OCI-LY3 (cell line): ENCODE data around the gene ANKS1A.

ENCODE experiments used
- H2AFZ ChIP-seq: fragments of 200-600, 300-600 bp; shearing (Covaris generic); 2 replicates; pipeline ENCODE4 v1.6.0; 2014; ENCODE audit warnings: antibody characterized with exemption, low read depth, low read length
- H3K27ac ChIP-seq: fragments of 200-600, 300-600 bp; sonication (generic); 2 replicates; pipeline ENCODE4 v1.5.1; 2014; ENCODE audit warnings: mild to moderate bottlenecking, low read length, moderate library complexity, mixed read lengths
- H3K27me3 ChIP-seq: fragments of 200-600, 300-600 bp; sonication (generic); 2 replicates; pipeline ENCODE4 v1.6.1; 2014; ENCODE audit warnings: low read depth, low read length, mixed read lengths
- H3K36me3 ChIP-seq: fragments of 200-600, 300-600 bp; sonication (generic); replicated peaks from 2 replicates; pipeline ENCODE3; 2014; ENCODE audit warnings: low read depth, low read length, mixed read lengths
- H3K4me1 ChIP-seq: fragments of 300-600, 200-600 bp; sonication (generic); 2 replicates; pipeline ENCODE4 v1.6.1; 2014; ENCODE audit warnings: low read length, mixed read lengths
- H3K4me2 ChIP-seq: fragments of 200-600, 300-600 bp; sonication (generic); 2 replicates; pipeline ENCODE4 v1.6.1; 2014; ENCODE audit warnings: low read length, mixed read lengths
- H3K4me3 ChIP-seq: fragments of 300-600, 200-600 bp; sonication (generic); 2 replicates; pipeline ENCODE4 v1.5.1; 2014; ENCODE audit warnings: antibody characterized with exemption, mild to moderate bottlenecking, low read length, moderate library complexity
- H3K79me2 ChIP-seq: fragments of 300-600, 200-600 bp; shearing (Covaris generic); 2 replicates; pipeline ENCODE4 v1.6.1; 2014; ENCODE audit warnings: mild to moderate bottlenecking, low read length, mixed read lengths
- H3K9ac ChIP-seq: fragments of 300-600, 200-600 bp; shearing (Covaris generic); 2 replicates; pipeline ENCODE4 v1.6.0; 2014; ENCODE audit warnings: mild to moderate bottlenecking, low read length, moderate library complexity
- H3K9me3 ChIP-seq: fragments of 200-600, 300-600 bp; shearing (Covaris generic); 2 replicates; pipeline ENCODE4 v1.6.1; 2014; ENCODE audit warnings: low read length, mixed read lengths; ENCODE audit not compliant: insufficient read depth
- H4K20me1 ChIP-seq: fragments of 200-600, 300-600 bp; sonication (generic); 2 replicates; pipeline ENCODE4 v1.6.1; 2016; ENCODE audit warnings: low read length, mixed read lengths; ENCODE audit not compliant: insufficient read depth
- CTCF ChIP-seq: fragments of 200-600, 300-600 bp; sonication (generic); IDR thresholded peaks from 2 replicates; pipeline ENCODE4 v1.5.1; 2014; ENCODE audit warnings: antibody characterized with exemption, low read length, low read depth
- EZH2phosphoT487 ChIP-seq: fragments of 200-600 bp; shearing (Covaris generic); IDR thresholded peaks from 2 replicates; pipeline ENCODE4 v1.6.1; 2018; ENCODE audit warnings: antibody characterized with exemption, mixed run types, low read depth

The ANKS1A gene

DNA sequence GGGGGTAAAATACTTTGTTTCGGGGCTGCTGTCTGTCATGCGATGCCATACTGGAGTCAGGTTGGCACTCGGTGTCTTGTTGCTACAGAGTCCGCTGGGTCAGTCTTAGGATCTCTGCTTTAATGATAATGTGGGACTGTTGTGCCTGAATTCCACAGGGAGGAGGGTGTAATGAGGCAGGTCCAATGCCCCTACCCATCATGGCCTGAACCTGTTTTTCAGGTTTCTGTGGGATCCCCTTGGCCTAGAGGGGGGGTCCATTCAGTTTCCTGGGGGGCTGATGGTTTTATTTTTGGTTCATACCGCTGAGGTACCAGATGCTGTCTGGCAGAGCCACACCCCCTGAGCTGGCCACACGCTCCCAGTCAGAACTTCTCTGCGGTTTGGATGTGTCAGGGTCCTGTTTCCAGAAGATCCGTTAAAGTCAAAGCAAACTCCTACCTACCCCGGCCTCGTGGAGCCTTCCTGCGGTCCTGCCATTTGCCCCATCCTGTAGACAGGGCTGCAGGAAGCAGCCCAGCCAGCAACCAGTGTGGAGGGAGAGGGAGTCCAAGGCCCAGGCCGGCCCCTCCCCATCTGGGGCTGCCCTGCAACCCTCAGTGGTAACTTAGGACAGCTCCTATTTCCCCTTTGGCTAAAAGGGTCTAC lies 182.4 kb downstream of the ANKS1A start:
- Histone ChIP-seq H3K4me3 (no peak overlapping the region), H3K4me1 (peaks cover 10% of the 10 kb centered on the region), H3K9me3 (no peaks in the 10 kb centered on the region), H3K27me3 (no peaks in the 10 kb centered on the region), H3K27ac (no peak overlapping the region), H2AFZ (no peak overlapping the region), H3K36me3 (no peaks in the 10 kb centered on the region), H3K4me2 (no peak overlapping the region), H3K79me2 (no peaks in the 10 kb centered on the region), H4K20me1 (no peaks in the 10 kb centered on the region), H3K9ac (no peak overlapping the region)
- TF ChIP-seq EZH2phosphoT487 (no peak), CTCF (no peak)

- Histone ChIP-seq H3K4me1 (peaks cover 3% of the 10 kb centered on the region), H3K4me3 (no peak overlapping the region), H3K79me2 (no peaks in the 10 kb centered on the region), H3K27me3 (no peaks in the 10 kb centered on the region), H3K9me3 (no peaks in the 10 kb centered on the region), H2AFZ (no peak overlapping the region), H3K27ac (no peak overlapping the region), H3K9ac (no peak overlapping the region), H3K4me2 (no peak overlapping the region), H3K36me3 (no peaks in the 10 kb centered on the region), H4K20me1 (no peaks in the 10 kb centered on the region)
- TF ChIP-seq EZH2phosphoT487 (no peak), CTCF (no peak)
Observed at GRCh38 chr6:35072051-35072697, 183.1 kb downstream of the ANKS1A start.

- no peak overlapping the region for H2AFZ ChIP-seq
- no peaks in the 10 kb centered on the region for H3K79me2 ChIP-seq
- H3K36me3 ChIP-seq: no peaks in the 10 kb centered on the region
- no peak overlapping the region for H3K4me2 ChIP-seq
- no peak overlapping the region for H3K4me3 ChIP-seq
- H3K4me1 ChIP-seq: no peaks in the 10 kb centered on the region
- H3K9me3 ChIP-seq: no peaks in the 10 kb centered on the region
- no peaks in the 10 kb centered on the region for H3K27me3 ChIP-seq
- H4K20me1 ChIP-seq: no peaks in the 10 kb centered on the region
- H3K27ac ChIP-seq: no peak overlapping the region
- TF ChIP-seq EZH2phosphoT487 (no peak), CTCF (no peak)
- H3K9ac ChIP-seq: no peak overlapping the region
Observed at GRCh38 chr6:35072698-35073055, 183.6 kb downstream of the ANKS1A start.

DNA sequence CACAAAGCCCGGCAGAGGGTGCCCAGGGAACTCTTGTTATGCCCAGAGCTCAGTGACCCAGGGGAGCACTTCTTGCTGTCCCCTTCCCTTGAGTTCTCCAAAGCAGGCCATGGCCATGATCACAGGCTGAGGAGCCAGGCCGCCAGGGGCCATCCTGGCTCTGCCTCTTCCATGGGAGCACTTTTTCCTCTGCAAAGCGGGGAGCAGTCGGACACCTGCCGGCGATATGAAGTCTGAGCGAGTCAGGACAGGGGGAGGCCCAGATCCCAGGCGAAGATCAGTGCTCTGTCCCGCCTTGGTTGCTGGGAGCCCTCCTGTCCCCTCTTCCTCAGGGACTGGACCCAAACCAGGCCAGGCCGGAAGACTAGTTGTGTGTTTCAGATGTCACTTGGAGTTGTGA lies 184.2 kb downstream of the ANKS1A start:
- Histone ChIP-seq H3K4me2 (no peak overlapping the region), H3K36me3 (no peaks in the 10 kb centered on the region), H2AFZ (no peak overlapping the region), H4K20me1 (no peaks in the 10 kb centered on the region), H3K79me2 (no peaks in the 10 kb centered on the region), H3K4me1 (no peaks in the 10 kb centered on the region), H3K9me3 (no peaks in the 10 kb centered on the region), H3K9ac (no peak overlapping the region), H3K27ac (no peak overlapping the region), H3K27me3 (no peaks in the 10 kb centered on the region), H3K4me3 (no peak overlapping the region)
- no peak for TF ChIP-seq CTCF
- TF ChIP-seq EZH2phosphoT487: no peak
